Trophoblast cell (in vitro differentiated cells and primary cell): ENCODE measurements around the gene IST1.
A peak's percentile ranks its signal among the peaks of the same experiment; 100 is the strongest.
"Not testable (repeated sequence)": the region's sequence is repeated elsewhere in the genome, so short reads cannot be mapped to it uniquely, and the experiment has no call there.

Experiments
- DNase-seq, 2 donors: peaks; one replicate each; pipeline ENCODE4 v3.0.0-alpha.2; 2016
- H2AFZ ChIP-seq: 2 replicates; pipeline ENCODE4 v1.6.1; 2013; ENCODE audit warnings: low read length, moderate library complexity, mild to moderate bottlenecking; ENCODE audit not compliant: insufficient read depth, poor library complexity
- H2AK5ac ChIP-seq: 2 replicates; pipeline ENCODE4 v1.6.1; 2013; ENCODE audit warnings: mild to moderate bottlenecking, low read length
- H2BK120ac ChIP-seq: 2 replicates; pipeline ENCODE4 v1.6.1; 2013; ENCODE audit warnings: low read length, mild to moderate bottlenecking, moderate library complexity; ENCODE audit not compliant: insufficient read depth, poor library complexity
- H2BK12ac ChIP-seq: 2 replicates; pipeline ENCODE4 v1.6.1; 2013; ENCODE audit warnings: mild to moderate bottlenecking, low read length, moderate library complexity
- H2BK5ac ChIP-seq: 2 replicates; pipeline ENCODE4 v1.6.1; 2013; ENCODE audit warnings: low read length, low read depth, moderate library complexity, mild to moderate bottlenecking; ENCODE audit not compliant: poor library complexity
- H3K14ac ChIP-seq: 2 replicates; pipeline ENCODE4 v1.6.1; 2013; ENCODE audit warnings: mild to moderate bottlenecking, low read length
- H3K18ac ChIP-seq: 2 replicates; pipeline ENCODE4 v1.6.1; 2013; ENCODE audit warnings: mild to moderate bottlenecking, low read length
- H3K23ac ChIP-seq: 2 replicates; pipeline ENCODE4 v1.6.1; 2013; ENCODE audit warnings: low read length
- H3K27ac ChIP-seq: 2 replicates; pipeline ENCODE4 v1.5.1; 2013; ENCODE audit warnings: low read depth, mild to moderate bottlenecking, inconsistent platforms, low read length, moderate library complexity
- H3K27me3 ChIP-seq: 2 replicates; pipeline ENCODE4 v1.6.1; 2013; ENCODE audit warnings: inconsistent platforms, mild to moderate bottlenecking, low read length, moderate library complexity; ENCODE audit not compliant: insufficient read depth
- H3K36me3 ChIP-seq, 2 experiments: 1 replicate in 1 of 2; 2 replicates in 1 of 2; pipeline ENCODE4 v1.6.1; 2013; ENCODE audit warnings: low read length in 2 of 2, mild to moderate bottlenecking in 2 of 2, moderate library complexity in 1 of 2; ENCODE audit not compliant: insufficient read depth in 2 of 2, control insufficient read depth in 1 of 2
- H3K4ac ChIP-seq: 2 replicates; pipeline ENCODE4 v1.6.1; 2013; ENCODE audit warnings: low read depth, mild to moderate bottlenecking, low read length, moderate library complexity
- H3K4me1 ChIP-seq, 2 experiments: 1 replicate in 1 of 2; 2 replicates in 1 of 2; pipeline ENCODE4 v1.6.1; 2013; ENCODE audit warnings: low read length in 2 of 2, mild to moderate bottlenecking in 2 of 2, moderate library complexity in 1 of 2; ENCODE audit not compliant: insufficient read depth in 2 of 2, control insufficient read depth in 1 of 2
- H3K4me2 ChIP-seq: 2 replicates; pipeline ENCODE4 v1.6.1; 2013; ENCODE audit warnings: inconsistent platforms, mild to moderate bottlenecking, low read length, moderate library complexity
- H3K4me3 ChIP-seq: 2 replicates; pipeline ENCODE4 v1.5.1; 2013; ENCODE audit warnings: mild to moderate bottlenecking, low read depth, low read length, inconsistent platforms
- H3K79me1 ChIP-seq: one replicate; pipeline ENCODE4 v1.6.1; 2013; ENCODE audit warnings: low read length
- H3K79me2 ChIP-seq: 2 replicates; pipeline ENCODE4 v1.6.1; 2013; ENCODE audit warnings: low read length, mild to moderate bottlenecking; ENCODE audit not compliant: control insufficient read depth, insufficient read depth, poor library complexity
- H3K9ac ChIP-seq: 2 replicates; pipeline ENCODE4 v1.6.1; 2013; ENCODE audit warnings: mild to moderate bottlenecking, low read length
- H3K9me3 ChIP-seq: 2 replicates; pipeline ENCODE4 v1.6.1; 2013; ENCODE audit warnings: low read depth, mild to moderate bottlenecking, control low read depth, inconsistent platforms, low read length; ENCODE audit not compliant: insufficient read depth
- H4K12ac ChIP-seq: 2 replicates; pipeline ENCODE4 v1.6.1; 2013; ENCODE audit warnings: low read depth, mild to moderate bottlenecking, low read length, moderate library complexity
- H4K8ac ChIP-seq: 2 replicates; pipeline ENCODE4 v1.6.1; 2013; ENCODE audit warnings: low read depth, mild to moderate bottlenecking, low read length, moderate library complexity
- H4K91ac ChIP-seq: one replicate; pipeline ENCODE4 v1.6.1; 2013; ENCODE audit warnings: low read depth, mild to moderate bottlenecking, low read length, moderate library complexity
- WGBS: extraction: QIAGEN DNeasy Blood & Tissue Kit; methylation state at CpG from one replicate; pipeline ENCODE4 v1.1.7; 2013; ENCODE audit warnings: missing lambda C conversion rate; ENCODE audit not compliant: insufficient read length, insufficient coverage; ENCODE audit errors: extremely low coverage; 5-methylcytosine and 5-hydroxymethylcytosine counted together

Gene IST1

DNA sequence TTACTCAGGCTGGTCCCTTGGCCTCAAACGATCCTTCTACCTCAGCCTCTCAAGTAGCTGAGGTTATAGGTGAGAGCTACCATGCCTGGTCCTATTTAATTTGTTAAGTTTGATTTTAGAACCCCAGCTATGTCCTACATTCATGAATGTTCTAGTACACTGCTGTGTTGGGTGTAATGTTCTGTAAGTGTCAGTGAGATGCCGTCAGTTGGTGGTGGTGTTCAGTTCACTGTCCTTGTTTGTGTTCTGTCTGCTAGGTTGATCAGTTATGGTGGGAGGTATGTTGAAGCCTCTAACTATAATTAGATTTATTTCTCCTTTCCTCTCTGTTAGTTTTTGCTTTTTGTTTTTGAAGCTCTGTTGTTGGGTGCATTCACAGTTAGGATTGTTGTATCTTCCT lies 8.3 kb downstream of the IST1 start:
- H3K14ac ChIP-seq: no peak overlapping the region
- no peak overlapping the region for H4K12ac ChIP-seq
- no peak overlapping the region for H2AFZ ChIP-seq
- no peak for DNase-seq
- no peaks in the 10 kb centered on the region for H3K27me3 ChIP-seq
- peaks cover 0 to 10% of the 10 kb centered on the region in 2 experiments for H3K36me3 ChIP-seq
- no peak overlapping the region for H3K4me3 ChIP-seq
- no peaks in the 10 kb centered on the region for H3K4me1 ChIP-seq
- H3K9me3 ChIP-seq: no peaks in the 10 kb centered on the region
- no peak overlapping the region for H4K91ac ChIP-seq
- no peak overlapping the region for H3K23ac ChIP-seq
- H3K4ac ChIP-seq: peak overlapping the region; percentile 90
- H3K9ac ChIP-seq: no peak overlapping the region
- no CpG with 5 or more reads among the region's 2 CpGs for WGBS
- H3K79me2 ChIP-seq: peaks cover 38% of the 10 kb centered on the region
- no peak overlapping the region for H2BK5ac ChIP-seq
- H3K79me1 ChIP-seq: no peaks in the 10 kb centered on the region
- no peak overlapping the region for H3K4me2 ChIP-seq
- no peak overlapping the region for H2BK12ac ChIP-seq
- no peak overlapping the region for H2AK5ac ChIP-seq
- H2BK120ac ChIP-seq: no peak overlapping the region
- H3K27ac ChIP-seq: no peak overlapping the region
- H4K8ac ChIP-seq: no peak overlapping the region
- H3K18ac ChIP-seq: no peak overlapping the region

DNA sequence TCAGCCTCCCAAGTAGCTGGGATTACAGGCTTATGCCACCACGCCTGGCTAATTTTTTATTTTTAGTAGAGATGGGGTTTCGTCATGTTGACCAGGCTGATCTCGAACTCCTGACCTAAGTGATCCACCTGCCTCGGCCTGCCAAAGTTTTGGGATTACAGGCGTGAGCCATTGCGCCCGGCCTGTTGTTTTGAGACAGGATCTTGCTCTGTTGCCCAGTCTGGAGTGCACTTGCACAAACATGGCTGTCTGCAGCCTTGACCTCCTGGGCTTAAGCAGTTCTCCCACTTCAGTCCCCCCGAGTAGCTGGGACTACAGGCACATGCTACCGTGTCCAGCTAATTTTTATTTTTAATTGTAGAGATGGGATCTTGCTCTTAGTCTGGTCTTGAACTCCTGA lies 8.9 kb downstream of the IST1 start:
- Histone ChIP-seq H2BK12ac (no peak overlapping the region), H3K27ac (no peak overlapping the region), H3K4me2 (no peak overlapping the region), H3K18ac (no peak overlapping the region), H4K91ac (no peak overlapping the region), H3K4me3 (no peak overlapping the region), H3K9ac (no peak overlapping the region), H3K23ac (no peak overlapping the region), H2BK120ac (no peak overlapping the region), H3K4me1 (no peaks in the 10 kb centered on the region), H2AFZ (no peak overlapping the region), H3K14ac (no peak overlapping the region), H3K79me1 (no peaks in the 10 kb centered on the region), H3K4ac (peak overlapping the region; percentile 89), H3K9me3 (no peaks in the 10 kb centered on the region), H3K27me3 (no peaks in the 10 kb centered on the region), H4K12ac (no peak overlapping the region), H2AK5ac (no peak overlapping the region), H2BK5ac (no peak overlapping the region), H3K36me3 (peaks cover 3 to 12% of the 10 kb centered on the region in 2 experiments), H3K79me2 (peaks cover 39% of the 10 kb centered on the region), H4K8ac (no peak overlapping the region)
- WGBS: no CpG with 5 or more reads among the region's 9 CpGs
- DNase-seq: no peak

DNA sequence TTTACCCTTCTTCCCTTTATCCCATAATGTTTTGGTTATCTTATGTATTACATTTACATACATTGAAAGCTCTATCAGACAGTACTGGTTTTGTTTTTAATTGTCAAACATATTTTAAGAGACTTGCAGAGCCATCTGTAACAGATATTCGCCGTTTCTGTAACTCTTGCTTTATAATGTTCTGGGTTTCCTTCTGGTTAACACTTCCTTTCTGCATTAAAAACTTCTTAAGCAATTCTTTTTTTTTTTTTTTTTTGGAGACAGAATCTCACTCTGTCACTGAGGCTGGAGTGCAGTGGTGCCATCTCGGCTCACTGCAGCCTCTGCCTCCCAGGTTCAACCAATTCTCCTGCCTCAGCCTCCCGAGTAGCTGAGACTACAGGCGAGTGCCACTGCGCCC lies 10.4 kb downstream of the IST1 start:
- not testable (repeated sequence) for H4K12ac ChIP-seq, H2BK5ac ChIP-seq, H2AK5ac ChIP-seq, H2BK12ac ChIP-seq, H2BK120ac ChIP-seq, H4K91ac ChIP-seq, H3K27ac ChIP-seq, H3K27me3 ChIP-seq, H3K14ac ChIP-seq, H3K9ac ChIP-seq, H3K4me2 ChIP-seq, H3K4me3 ChIP-seq, H2AFZ ChIP-seq, H3K9me3 ChIP-seq, H3K23ac ChIP-seq, H3K4me1 ChIP-seq, H3K18ac ChIP-seq, DNase-seq, H3K79me1 ChIP-seq, H4K8ac ChIP-seq
- Histone ChIP-seq H3K4ac (peak overlapping the region; percentile 90), H3K36me3 (peaks cover 4 to 14% of the 10 kb centered on the region in 2 experiments), H3K79me2 (peaks cover 39% of the 10 kb centered on the region)
- WGBS: no CpG with 5 or more reads among the region's 6 CpGs

DNA sequence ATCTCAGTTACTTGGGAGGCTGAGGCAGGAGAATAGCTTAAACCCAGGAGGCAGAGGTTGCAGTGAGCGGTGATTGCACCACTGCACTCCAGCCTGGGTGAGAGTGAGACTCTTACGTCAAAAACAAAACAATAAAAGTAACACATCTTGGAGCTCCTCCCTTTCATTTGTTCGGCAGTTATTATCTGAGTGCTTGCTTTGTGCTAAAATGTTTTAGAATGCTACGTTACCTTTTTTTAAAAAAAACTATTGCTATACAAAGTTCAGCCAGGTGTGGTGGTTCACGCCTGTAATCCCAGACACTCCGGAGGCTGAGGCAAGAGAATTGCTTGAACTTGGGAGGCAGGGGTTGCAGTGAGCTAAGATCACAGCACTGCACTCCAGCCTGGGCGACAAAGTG lies 15.8 kb downstream of the IST1 start:
- Histone ChIP-seq H2AFZ (no peak overlapping the region), H4K91ac (no peak overlapping the region), H4K8ac (no peak overlapping the region), H3K9ac (no peak overlapping the region), H2AK5ac (no peak overlapping the region), H2BK120ac (no peak overlapping the region), H3K23ac (no peak overlapping the region), H3K9me3 (no peaks in the 10 kb centered on the region), H3K4me3 (no peak overlapping the region), H3K4me1 (no peaks in the 10 kb centered on the region), H2BK5ac (no peak overlapping the region), H3K27ac (no peak overlapping the region), H3K14ac (no peak overlapping the region), H3K79me2 (peaks cover 22% of the 10 kb centered on the region), H4K12ac (no peak overlapping the region), H3K4ac (peak overlapping the region; percentile 72), H3K36me3 (peaks cover 9 to 12% of the 10 kb centered on the region in 2 experiments), H3K79me1 (no peaks in the 10 kb centered on the region), H3K27me3 (no peaks in the 10 kb centered on the region), H3K4me2 (no peak overlapping the region), H2BK12ac (no peak overlapping the region), H3K18ac (no peak overlapping the region)
- no CpG with 5 or more reads among the region's 7 CpGs for WGBS
- DNase-seq: peak; percentile 50 to 82
